Measurements from ENCODE around the gene ADGRE1. TPM values are rescaled to one million over a fixed set of nuclear protein-coding genes. Genes with fewer than 3 reads are reported as not detected.

Gene ADGRE1
- total RNA-seq, 1 donor from 2014 or later, result not detected

DNA sequence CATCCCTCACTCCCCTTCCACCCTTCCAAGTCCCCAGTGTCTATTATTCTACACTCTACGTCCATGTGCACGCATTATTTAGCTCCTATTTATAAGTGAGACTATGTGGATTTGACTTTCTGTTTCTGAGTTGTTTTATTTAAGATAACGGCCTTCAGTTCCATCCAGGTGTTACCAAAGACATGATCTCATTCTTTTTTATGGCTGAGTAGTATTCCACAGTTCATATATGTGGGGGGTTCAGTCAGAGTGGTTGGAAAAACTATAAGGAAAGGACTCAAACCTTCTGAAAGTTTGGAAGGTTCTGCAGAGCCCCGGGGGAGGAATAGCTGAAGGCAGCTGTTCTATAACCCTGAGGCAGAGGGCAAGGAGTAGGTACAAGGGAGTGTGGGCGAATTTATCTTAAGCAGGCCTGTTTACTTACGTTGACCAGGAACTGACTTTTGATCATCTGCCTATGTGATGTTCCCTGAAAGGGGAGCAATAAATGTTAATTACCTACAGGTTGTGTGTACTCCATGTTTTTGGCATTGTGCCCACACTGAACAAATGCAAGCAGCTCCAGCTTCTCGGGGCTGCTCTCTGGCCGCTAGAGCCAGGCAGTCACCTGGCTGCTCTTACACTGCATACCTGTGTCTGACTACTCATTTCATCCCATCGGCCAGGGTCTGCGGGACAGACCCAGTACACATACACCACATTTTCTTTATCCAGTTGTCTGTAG lies 13.5 kb upstream of the ADGRE1 start:
- DNase-seq (ENCODE audit: low read depth), result no peak
- TF ChIP-seq, protein P1, sequence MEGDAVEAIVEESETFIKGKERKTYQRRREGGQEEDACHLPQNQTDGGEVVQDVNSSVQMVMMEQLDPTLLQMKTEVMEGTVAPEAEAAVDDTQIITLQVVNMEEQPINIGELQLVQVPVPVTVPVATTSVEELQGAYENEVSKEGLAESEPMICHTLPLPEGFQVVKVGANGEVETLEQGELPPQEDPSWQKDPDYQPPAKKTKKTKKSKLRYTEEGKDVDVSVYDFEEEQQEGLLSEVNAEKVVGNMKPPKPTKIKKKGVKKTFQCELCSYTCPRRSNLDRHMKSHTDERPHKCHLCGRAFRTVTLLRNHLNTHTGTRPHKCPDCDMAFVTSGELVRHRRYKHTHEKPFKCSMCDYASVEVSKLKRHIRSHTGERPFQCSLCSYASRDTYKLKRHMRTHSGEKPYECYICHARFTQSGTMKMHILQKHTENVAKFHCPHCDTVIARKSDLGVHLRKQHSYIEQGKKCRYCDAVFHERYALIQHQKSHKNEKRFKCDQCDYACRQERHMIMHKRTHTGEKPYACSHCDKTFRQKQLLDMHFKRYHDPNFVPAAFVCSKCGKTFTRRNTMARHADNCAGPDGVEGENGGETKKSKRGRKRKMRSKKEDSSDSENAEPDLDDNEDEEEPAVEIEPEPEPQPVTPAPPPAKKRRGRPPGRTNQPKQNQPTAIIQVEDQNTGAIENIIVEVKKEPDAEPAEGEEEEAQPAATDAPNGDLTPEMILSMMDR (IDR thresholded peaks at IDR 0.05; ENCODE audit: insufficient read depth, low read length, poor library complexity, severe bottlenecking), result no peak
- Histone ChIP-seq H3K4me3 (ENCODE audit: low read depth, low read length) (no peak overlapping the region), H3K27me3 (ENCODE audit: control insufficient read depth, insufficient read depth, low read length) (no peaks in the 10 kb centered on the region), H3K36me3 (ENCODE audit: control insufficient read depth, insufficient read depth, low read length) (no peaks in the 10 kb centered on the region)

DNA sequence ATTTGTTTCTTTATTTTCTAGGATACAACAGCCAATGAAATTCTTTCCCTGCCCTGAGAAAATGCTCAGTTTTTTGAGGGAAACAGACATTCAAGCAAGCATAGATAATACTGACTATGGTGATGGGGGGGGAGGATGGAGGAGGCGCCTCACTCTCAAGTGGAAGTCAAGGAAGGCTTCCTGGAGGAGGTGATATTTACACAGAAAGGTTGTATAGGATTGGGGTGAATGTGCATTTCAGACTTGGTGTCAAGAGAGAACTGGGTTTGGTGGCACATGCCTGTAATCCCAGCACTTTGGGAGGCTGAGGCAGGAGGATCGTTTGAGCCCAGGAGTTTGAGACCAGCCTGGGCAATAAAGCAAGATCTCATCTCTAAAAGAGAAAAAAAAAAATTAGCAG lies 12.2 kb upstream of the ADGRE1 start:
- Histone ChIP-seq H3K4me3 (ENCODE audit: low read depth, low read length) (no peak overlapping the region), H3K36me3 (ENCODE audit: control insufficient read depth, insufficient read depth, low read length) (no peaks in the 10 kb centered on the region), H3K27me3 (ENCODE audit: control insufficient read depth, insufficient read depth, low read length) (no peaks in the 10 kb centered on the region)
- no peak for DNase-seq (ENCODE audit: low read depth)
- TF ChIP-seq, protein P1 (IDR thresholded peaks at IDR 0.05; ENCODE audit: insufficient read depth, low read length, poor library complexity, severe bottlenecking), result no peak

DNA sequence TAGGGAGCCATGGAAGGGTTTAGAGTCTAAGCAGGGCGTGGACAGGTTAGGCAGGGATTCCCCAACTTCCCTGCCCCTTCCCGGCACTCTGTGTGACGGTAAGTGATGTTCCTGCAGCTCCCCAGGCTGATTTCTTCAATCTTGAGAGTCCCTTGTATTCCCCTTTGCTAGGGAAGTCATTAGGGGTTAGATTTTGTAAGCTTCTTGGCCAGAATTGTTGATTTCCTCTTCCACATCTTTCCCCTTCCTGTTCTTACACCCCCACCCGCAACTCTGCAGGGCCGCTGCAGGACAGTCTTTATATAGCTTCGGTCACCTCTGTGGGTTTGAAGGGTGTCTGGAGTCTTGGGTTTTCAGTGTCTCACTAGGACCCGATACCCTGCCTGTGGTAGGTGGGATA lies 10.6 kb upstream of the ADGRE1 start:
- Histone ChIP-seq H3K36me3 (ENCODE audit: control insufficient read depth, insufficient read depth, low read length) (no peaks in the 10 kb centered on the region), H3K4me3 (ENCODE audit: low read depth, low read length) (no peak overlapping the region), H3K27me3 (ENCODE audit: control insufficient read depth, insufficient read depth, low read length) (no peaks in the 10 kb centered on the region)
- DNase-seq (ENCODE audit: low read depth), result no peak
- TF ChIP-seq, protein P1 (IDR thresholded peaks at IDR 0.05; ENCODE audit: insufficient read depth, low read length, poor library complexity, severe bottlenecking), result no peak

DNA sequence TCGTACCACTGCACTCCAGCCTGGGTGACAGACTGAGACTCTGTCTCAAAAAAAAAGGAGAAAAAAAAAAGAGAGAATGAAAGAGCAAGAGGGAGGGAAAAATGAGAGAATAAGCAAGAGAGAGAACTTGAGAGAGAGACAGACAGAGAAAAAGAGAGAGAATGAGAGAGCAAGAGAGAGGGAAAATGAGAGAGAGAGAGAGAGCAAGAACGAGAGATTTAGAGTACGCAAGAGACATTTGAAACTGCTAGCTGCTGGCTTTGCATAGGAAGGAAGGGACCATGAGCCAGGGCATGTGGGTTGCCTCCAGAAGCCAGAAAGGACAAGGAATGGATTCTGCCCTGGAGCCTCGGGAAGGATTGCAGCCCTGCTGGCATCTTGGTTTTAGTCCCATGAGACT lies 9.6 kb upstream of the ADGRE1 start:
- no peak overlapping the region for H3K4me3 ChIP-seq (ENCODE audit: low read depth, low read length)
- DNase-seq (ENCODE audit: low read depth), result no peak
- TF ChIP-seq, protein P1 (IDR thresholded peaks at IDR 0.05; ENCODE audit: insufficient read depth, low read length, poor library complexity, severe bottlenecking), result no peak
- H3K36me3 ChIP-seq (ENCODE audit: control insufficient read depth, insufficient read depth, low read length), result no peaks in the 10 kb centered on the region
- H3K27me3 ChIP-seq (ENCODE audit: control insufficient read depth, insufficient read depth, low read length), result no peaks in the 10 kb centered on the region

DNA sequence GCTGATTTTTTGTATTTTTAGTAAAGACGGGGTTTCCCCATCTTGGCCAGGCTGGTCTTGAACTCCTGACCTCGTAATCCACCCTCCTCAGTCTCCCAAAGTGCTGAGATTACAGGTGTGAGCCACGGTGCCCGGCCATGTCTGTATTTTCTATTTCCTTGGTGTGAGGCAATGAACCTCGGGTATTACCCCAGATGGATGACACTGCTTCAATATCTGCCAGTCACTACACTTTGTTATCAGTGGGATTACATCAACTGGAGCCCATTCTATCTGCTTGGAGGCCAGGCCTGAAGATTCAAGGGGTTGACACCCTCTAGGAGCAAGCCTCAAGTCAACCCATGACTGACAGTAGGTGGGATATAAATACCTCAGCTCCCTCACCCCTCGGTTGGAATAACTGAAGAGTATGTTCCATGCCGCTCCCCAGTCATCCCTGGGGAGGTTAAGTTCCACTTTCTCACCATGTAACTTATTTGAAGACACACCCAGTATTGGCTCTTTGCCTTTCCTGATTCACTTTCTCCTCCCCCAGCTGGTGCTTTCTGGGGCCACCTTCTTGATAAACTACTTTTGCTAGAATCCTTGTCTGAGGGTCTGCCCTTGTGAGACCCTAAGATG lies 992 bp upstream of the ADGRE1 start:
- no peaks in the 10 kb centered on the region for H3K36me3 ChIP-seq (ENCODE audit: control insufficient read depth, insufficient read depth, low read length)
- TF ChIP-seq, protein P1 (IDR thresholded peaks at IDR 0.05; ENCODE audit: insufficient read depth, low read length, poor library complexity, severe bottlenecking), result no peak
- no peak for DNase-seq (ENCODE audit: low read depth)
- H3K27me3 ChIP-seq (ENCODE audit: control insufficient read depth, insufficient read depth, low read length), result no peaks in the 10 kb centered on the region
- no peak overlapping the region for H3K4me3 ChIP-seq (ENCODE audit: low read depth, low read length)
